HepG2 (cell line): ENCODE results near the gene FAM171A2. TPM values are rescaled to one million over a fixed set of nuclear protein-coding genes. Genes with fewer than 3 reads are reported as not detected.
A peak's percentile ranks its signal among the peaks of the same experiment; 100 is the strongest.

ENCODE experiments used
- CCDC6 ChIP-seq: sonication (generic); formaldehyde crosslinking; IDR thresholded peaks from 2 replicates; pipeline ENCODE4 v1.8.1; 2022; ENCODE audit warnings: mild to moderate bottlenecking, missing genetic modification reagents, moderate library complexity
- CHD2 ChIP-seq: IDR thresholded peaks from 2 replicates; pipeline ENCODE4 v1.6.1; 2011; ENCODE audit warnings: low read depth, low read length, improper control_type of control experiment
- E2F1 ChIP-seq: sonication (generic); formaldehyde crosslinking; IDR thresholded peaks from 2 replicates; pipeline ENCODE4 v1.5.0; 2020; ENCODE audit warnings: missing genetic modification reagents
- HCFC1 ChIP-seq: fragments of 150-350 bp; IDR thresholded peaks from 2 replicates; pipeline ENCODE4 v1.6.1; 2014; ENCODE audit warnings: low read depth, low read length
- HMGA1 ChIP-seq: sonication (generic); formaldehyde crosslinking; conservative IDR thresholded peaks from 2 replicates; pipeline ENCODE4 v1.4.0; 2020; ENCODE audit warnings: missing genetic modification reagents
- HMGXB3 ChIP-seq: sonication (generic); formaldehyde crosslinking; IDR thresholded peaks from 2 replicates; pipeline ENCODE4 v1.4.0; 2020; ENCODE audit warnings: missing genetic modification reagents, borderline replicate concordance
- MATR3 ChIP-seq: sonication (generic); formaldehyde crosslinking; IDR thresholded peaks from 2 replicates; pipeline ENCODE4 v1.4.0; 2020; ENCODE audit warnings: missing genetic modification reagents
- MXI1 ChIP-seq: IDR thresholded peaks from 3 replicates; pipeline ENCODE4 v1.6.1; 2012; ENCODE audit warnings: low read depth, low read length, inconsistent platforms, borderline replicate concordance
- RARA ChIP-seq: IDR thresholded peaks from 2 replicates; pipeline ENCODE4 v1.6.1; 2016; ENCODE audit warnings: missing genetic modification reagents, missing compliant biosample characterization
- RERE ChIP-seq: IDR thresholded peaks from 2 replicates; pipeline ENCODE4 v1.6.1; 2016; ENCODE audit warnings: low read depth, missing genetic modification reagents, missing compliant biosample characterization
- THRA ChIP-seq: sonication (generic); formaldehyde crosslinking; IDR thresholded peaks from 2 replicates; pipeline ENCODE4 v1.4.0; 2020; ENCODE audit warnings: missing genetic modification reagents, borderline replicate concordance
- ZBTB8A ChIP-seq: sonication (generic); formaldehyde crosslinking; IDR thresholded peaks from 2 replicates; pipeline ENCODE4 v1.4.0; 2020; ENCODE audit warnings: mild to moderate bottlenecking, low read depth, missing genetic modification reagents, borderline replicate concordance
- ZC3H13 ChIP-seq: sonication (generic); formaldehyde crosslinking; IDR thresholded peaks from 2 replicates; pipeline ENCODE4 v1.8.1; 2023; ENCODE audit warnings: mild to moderate bottlenecking, missing genetic modification reagents, moderate library complexity
- ZNF33B ChIP-seq: sonication (generic); formaldehyde crosslinking; IDR thresholded peaks from 2 replicates; pipeline ENCODE4 v1.5.1; 2020; ENCODE audit warnings: mild to moderate bottlenecking, missing genetic modification reagents
- ZNF510 ChIP-seq: sonication (generic); formaldehyde crosslinking; IDR thresholded peaks from 2 replicates; pipeline ENCODE4 v1.4.0; 2020; ENCODE audit warnings: low read depth, mild to moderate bottlenecking, missing genetic modification reagents
- ZNF672 ChIP-seq: sonication (generic); formaldehyde crosslinking; IDR thresholded peaks from 2 replicates; pipeline ENCODE4 v1.8.1; 2022; ENCODE audit warnings: missing genetic modification reagents
- ZNF768 ChIP-seq: sonication (generic); formaldehyde crosslinking; IDR thresholded peaks from 2 replicates; pipeline ENCODE4 v1.4.0; 2020; ENCODE audit warnings: missing genetic modification reagents
- ZNF775 ChIP-seq: sonication (generic); formaldehyde crosslinking; IDR thresholded peaks from 2 replicates; pipeline ENCODE4 v1.4.0; 2020; ENCODE audit warnings: missing genetic modification reagents, mild to moderate bottlenecking, moderate library complexity, borderline replicate concordance
- polyA plus RNA-seq, 8 experiments: library from polyadenylated mRNA; depleted of rRNA in 3 of 8; stranded (reverse) in 7 of 8; unstranded in 1 of 8; fragments of >200 nt; fragmentation: Illumina TruSeq in 4 of 8; extraction: Trizol in 4 of 8; gene quantifications; 2 replicates each; pipeline versions ENCODE4 v1.2.1 to v1.2.3, GENCODE V29; 2011 to 2016; ENCODE audit warnings: low read depth in 4 of 8, missing spikeins in 1 of 8, mixed read lengths in 1 of 8; ENCODE audit not compliant: insufficient read depth in 1 of 8
- total RNA-seq, 5 experiments: library from RNA; depleted of rRNA; stranded (reverse); fragments of >200 nt; fragmentation: Illumina TruSeq; extraction: Trizol; gene quantifications; 2 replicates each; pipeline ENCODE4 v1.2.3, GENCODE V29; 2016; ENCODE audit warnings: low read depth in 1 of 5

The FAM171A2 gene
- total and polyA plus RNA-seq, 2 of the 13 experiments (the other 11 are each of a cell fraction or from before 2014, with no cell fraction given): 1.8 to 3.6 TPM

- TF ChIP-seq RERE (CRISPR knock-in tag) (no peak), CHD2 (no peak), RARA (no peak), ZNF672 (no peak), CCDC6 (CRISPR knock-in tag) (no peak; the same call in 1 of the 2 replicates), HMGXB3 (no peak), HCFC1 (no peak), ZNF33B (no peak), ZNF510 (no peak), E2F1 (CRISPR knock-in tag) (no peak), MXI1 (peak; percentile 37; the same call in 1 of the 3 replicates), HMGA1 (no peak), ZBTB8A (no peak), ZC3H13 (CRISPR knock-in tag) (no peak), ZNF768 (CRISPR knock-in tag) (no peak), MATR3 (CRISPR knock-in tag) (no peak), THRA (CRISPR knock-in tag) (no peak), ZNF775 (CRISPR knock-in tag) (no peak)
Observed at GRCh38 chr17:44345454-44346026, 18.1 kb downstream of the FAM171A2 start (continued).
